ENCODE measurements around the gene DIAPH2.

Gene DIAPH2

GRCh38 chrX:97260679-97261078 lies 576.0 kb downstream of the DIAPH2 start:
- Histone ChIP-seq H3K9ac (ENCODE audit: low read length) (no peak overlapping the region), H3K4me1 (ENCODE audit: control insufficient read depth, insufficient read depth, low read length) (no peaks in the 10 kb centered on the region), H3K4me3 (ENCODE audit: low read length) (no peak overlapping the region), H3K36me3 (ENCODE audit: control insufficient read depth, insufficient read depth, low read length) (no peaks in the 10 kb centered on the region), H3K27me3 (ENCODE audit: control insufficient read depth, insufficient read depth, low read length) (no peaks in the 10 kb centered on the region), H3K27ac (ENCODE audit: low read depth, low read length) (no peak overlapping the region)

- H3K4me1 ChIP-seq (ENCODE audit: control insufficient read depth, insufficient read depth, low read length), result no peaks in the 10 kb centered on the region
Observed at GRCh38 chrX:97266406-97267121, 581.9 kb downstream of the DIAPH2 start.

GRCh38 chrX:97267396-97268181 lies 582.9 kb downstream of the DIAPH2 start:
- H3K36me3 ChIP-seq (ENCODE audit: control insufficient read depth, insufficient read depth, low read length), result no peaks in the 10 kb centered on the region
- H3K4me3 ChIP-seq (ENCODE audit: low read length), result no peak overlapping the region
- no peak overlapping the region for H3K27ac ChIP-seq (ENCODE audit: low read depth, low read length)
- no peaks in the 10 kb centered on the region for H3K27me3 ChIP-seq (ENCODE audit: control insufficient read depth, insufficient read depth, low read length)
- H3K9ac ChIP-seq (ENCODE audit: low read length), result no peak overlapping the region
- H3K4me1 ChIP-seq (ENCODE audit: control insufficient read depth, insufficient read depth, low read length), result no peaks in the 10 kb centered on the region

More at GRCh38 chrX:97266406-97267121, 581.9 kb downstream of the DIAPH2 start:
- Histone ChIP-seq H3K27me3 (ENCODE audit: control insufficient read depth, insufficient read depth, low read length) (no peaks in the 10 kb centered on the region), H3K4me3 (ENCODE audit: low read length) (no peak overlapping the region), H3K36me3 (ENCODE audit: control insufficient read depth, insufficient read depth, low read length) (no peaks in the 10 kb centered on the region), H3K27ac (ENCODE audit: low read depth, low read length) (no peak overlapping the region), H3K9ac (ENCODE audit: low read length) (no peak overlapping the region)

- Histone ChIP-seq H3K9ac (ENCODE audit: low read length) (no peak overlapping the region), H3K27me3 (ENCODE audit: control insufficient read depth, insufficient read depth, low read length) (no peaks in the 10 kb centered on the region), H3K36me3 (ENCODE audit: control insufficient read depth, insufficient read depth, low read length) (no peaks in the 10 kb centered on the region), H3K27ac (ENCODE audit: low read depth, low read length) (no peak overlapping the region), H3K4me1 (ENCODE audit: control insufficient read depth, insufficient read depth, low read length) (no peaks in the 10 kb centered on the region), H3K4me3 (ENCODE audit: low read length) (no peak overlapping the region)
Observed at GRCh38 chrX:97268182-97268680, 583.6 kb downstream of the DIAPH2 start.

GRCh38 chrX:97284531-97284930 lies 599.9 kb downstream of the DIAPH2 start:
- Histone ChIP-seq H3K27ac (ENCODE audit: low read depth, low read length) (no peak overlapping the region), H3K36me3 (ENCODE audit: control insufficient read depth, insufficient read depth, low read length) (no peaks in the 10 kb centered on the region)

GRCh38 chrX:97290199-97290598 lies 605.6 kb downstream of the DIAPH2 start:
- Histone ChIP-seq H3K9ac (ENCODE audit: low read length) (no peak overlapping the region), H3K27me3 (ENCODE audit: control insufficient read depth, insufficient read depth, low read length) (no peaks in the 10 kb centered on the region), H3K36me3 (ENCODE audit: control insufficient read depth, insufficient read depth, low read length) (no peaks in the 10 kb centered on the region), H3K4me1 (ENCODE audit: control insufficient read depth, insufficient read depth, low read length) (no peaks in the 10 kb centered on the region), H3K4me3 (ENCODE audit: low read length) (no peak overlapping the region), H3K27ac (ENCODE audit: low read depth, low read length) (no peak overlapping the region)

More at GRCh38 chrX:97284531-97284930, 599.9 kb downstream of the DIAPH2 start:
- H3K4me3 ChIP-seq (ENCODE audit: low read length), result no peak overlapping the region
- H3K27me3 ChIP-seq (ENCODE audit: control insufficient read depth, insufficient read depth, low read length), result no peaks in the 10 kb centered on the region
- H3K9ac ChIP-seq (ENCODE audit: low read length), result no peak overlapping the region
- H3K4me1 ChIP-seq (ENCODE audit: control insufficient read depth, insufficient read depth, low read length), result no peaks in the 10 kb centered on the region

- no peak overlapping the region for H3K27ac ChIP-seq (ENCODE audit: low read depth, low read length)
- H3K9ac ChIP-seq (ENCODE audit: low read length), result no peak overlapping the region
- H3K36me3 ChIP-seq (ENCODE audit: control insufficient read depth, insufficient read depth, low read length), result no peaks in the 10 kb centered on the region
- no peaks in the 10 kb centered on the region for H3K4me1 ChIP-seq (ENCODE audit: control insufficient read depth, insufficient read depth, low read length)
- H3K4me3 ChIP-seq (ENCODE audit: low read length), result no peak overlapping the region
- H3K27me3 ChIP-seq (ENCODE audit: control insufficient read depth, insufficient read depth, low read length), result no peaks in the 10 kb centered on the region
Observed at GRCh38 chrX:97294041-97294440, 609.4 kb downstream of the DIAPH2 start.

GRCh38 chrX:97295954-97296353 lies 611.3 kb downstream of the DIAPH2 start:
- no peaks in the 10 kb centered on the region for H3K36me3 ChIP-seq (ENCODE audit: control insufficient read depth, insufficient read depth, low read length)

GRCh38 chrX:97306771-97307470 lies 622.3 kb downstream of the DIAPH2 start:
- H3K4me1 ChIP-seq (ENCODE audit: control insufficient read depth, insufficient read depth, low read length), result no peaks in the 10 kb centered on the region
- H3K9ac ChIP-seq (ENCODE audit: low read length), result no peak overlapping the region
- no peak overlapping the region for H3K4me3 ChIP-seq (ENCODE audit: low read length)
- H3K36me3 ChIP-seq (ENCODE audit: control insufficient read depth, insufficient read depth, low read length), result no peaks in the 10 kb centered on the region
- no peaks in the 10 kb centered on the region for H3K27me3 ChIP-seq (ENCODE audit: control insufficient read depth, insufficient read depth, low read length)
- no peak overlapping the region for H3K27ac ChIP-seq (ENCODE audit: low read depth, low read length)

More at GRCh38 chrX:97295954-97296353, 611.3 kb downstream of the DIAPH2 start:
- Histone ChIP-seq H3K27ac (ENCODE audit: low read depth, low read length) (no peak overlapping the region), H3K27me3 (ENCODE audit: control insufficient read depth, insufficient read depth, low read length) (no peaks in the 10 kb centered on the region), H3K4me1 (ENCODE audit: control insufficient read depth, insufficient read depth, low read length) (no peaks in the 10 kb centered on the region), H3K9ac (ENCODE audit: low read length) (no peak overlapping the region), H3K4me3 (ENCODE audit: low read length) (no peak overlapping the region)

GRCh38 chrX:97308171-97308570 lies 623.5 kb downstream of the DIAPH2 start:
- Histone ChIP-seq H3K4me3 (ENCODE audit: low read length) (no peak overlapping the region), H3K4me1 (ENCODE audit: control insufficient read depth, insufficient read depth, low read length) (no peaks in the 10 kb centered on the region), H3K27ac (ENCODE audit: low read depth, low read length) (no peak overlapping the region), H3K9ac (ENCODE audit: low read length) (no peak overlapping the region), H3K36me3 (ENCODE audit: control insufficient read depth, insufficient read depth, low read length) (no peaks in the 10 kb centered on the region), H3K27me3 (ENCODE audit: control insufficient read depth, insufficient read depth, low read length) (no peaks in the 10 kb centered on the region)

GRCh38 chrX:97309487-97310116 lies 625.0 kb downstream of the DIAPH2 start:
- no peak overlapping the region for H3K9ac ChIP-seq (ENCODE audit: low read length)
- no peak overlapping the region for H3K27ac ChIP-seq (ENCODE audit: low read depth, low read length)
- H3K4me3 ChIP-seq (ENCODE audit: low read length), result no peak overlapping the region
- no peaks in the 10 kb centered on the region for H3K27me3 ChIP-seq (ENCODE audit: control insufficient read depth, insufficient read depth, low read length)
- H3K4me1 ChIP-seq (ENCODE audit: control insufficient read depth, insufficient read depth, low read length), result no peaks in the 10 kb centered on the region
- no peaks in the 10 kb centered on the region for H3K36me3 ChIP-seq (ENCODE audit: control insufficient read depth, insufficient read depth, low read length)

GRCh38 chrX:97310373-97310772 lies 625.7 kb downstream of the DIAPH2 start:
- Histone ChIP-seq H3K36me3 (ENCODE audit: control insufficient read depth, insufficient read depth, low read length) (no peaks in the 10 kb centered on the region), H3K4me1 (ENCODE audit: control insufficient read depth, insufficient read depth, low read length) (no peaks in the 10 kb centered on the region), H3K27ac (ENCODE audit: low read depth, low read length) (no peak overlapping the region), H3K27me3 (ENCODE audit: control insufficient read depth, insufficient read depth, low read length) (no peaks in the 10 kb centered on the region), H3K9ac (ENCODE audit: low read length) (no peak overlapping the region), H3K4me3 (ENCODE audit: low read length) (no peak overlapping the region)
